DND-41 (cell line): ENCODE results near the gene CHD9NB.

Source experiments
- CTCF ChIP-seq: IDR thresholded peaks from 2 replicates; pipeline ENCODE4 v1.5.1; 2012; ENCODE audit warnings: borderline replicate concordance, low read length, moderate library complexity, mild to moderate bottlenecking; ENCODE audit not compliant: poor library complexity, severe bottlenecking; ENCODE audit errors: extremely low read depth
- EZH2 ChIP-seq: IDR thresholded peaks from 3 replicates; pipeline ENCODE4 v1.6.1; 2012; ENCODE audit warnings: borderline replicate concordance, low read depth, mild to moderate bottlenecking, moderate library complexity, low read length, inconsistent platforms; ENCODE audit not compliant: severe bottlenecking

- TF ChIP-seq CTCF (no peak), EZH2 (no peak)
Measured at GRCh38 chr16:53099318-53100130, 46.8 kb upstream of the CHD9NB start.
